Measurements from ENCODE around the gene ALPL.

ALPL gene

DNA sequence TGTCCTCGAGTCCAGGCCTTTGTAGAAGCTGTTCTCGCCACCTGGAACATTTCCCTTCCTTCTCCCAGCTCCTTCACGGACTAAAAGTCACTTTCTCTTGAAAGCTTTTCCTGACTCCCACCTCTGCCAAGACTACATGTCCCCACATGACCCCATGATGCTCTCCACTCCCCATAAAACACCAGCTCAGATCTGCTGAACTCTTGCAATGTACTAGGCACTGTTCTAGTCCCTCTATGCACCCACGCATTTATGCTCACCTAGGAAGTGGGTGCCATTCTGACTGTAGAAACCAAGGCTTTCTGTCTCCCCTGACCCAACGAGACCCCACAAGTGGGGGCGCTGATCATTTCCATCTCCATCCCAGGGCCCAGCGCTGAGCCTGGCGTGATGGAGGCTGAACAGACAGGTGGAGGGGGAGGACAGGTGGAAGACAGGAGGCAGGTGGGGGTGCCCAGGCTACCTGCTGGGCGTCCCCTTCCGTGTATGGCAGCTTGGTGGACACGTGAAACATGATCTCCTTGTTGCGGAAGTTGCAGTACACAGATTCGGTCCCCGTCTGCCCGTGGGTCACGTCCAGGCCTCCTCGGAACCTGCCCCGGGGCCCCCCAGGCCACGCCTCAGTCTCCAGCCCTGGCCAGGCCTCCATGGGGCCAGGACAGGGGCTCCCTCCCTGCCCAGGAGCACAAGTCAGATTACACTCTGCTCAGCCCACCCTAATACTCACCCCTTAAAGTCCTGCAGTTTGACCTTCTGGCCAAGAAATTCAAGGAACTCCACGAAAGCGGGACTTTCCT lies 102.0 kb downstream of the ALPL start:
- Histone ChIP-seq H3K4me1 (ENCODE audit: insufficient read depth, low read length, severe bottlenecking) (no peaks in the 10 kb centered on the region), H3F3A (ENCODE audit: insufficient read depth, low read length) (no peaks in the 10 kb centered on the region), H3K4me2 (ENCODE audit: low read length) (no peak overlapping the region), H3K9ac (ENCODE audit: low read length) (no peak overlapping the region), H3K36me3 (ENCODE audit: insufficient read depth, low read length) (no peaks in the 10 kb centered on the region), H2AFZ (ENCODE audit: low read length) (no peak overlapping the region), H3K27ac (ENCODE audit: low read depth, low read length, poor library complexity, severe bottlenecking) (no peak overlapping the region), H3K27me3 (ENCODE audit: insufficient read depth, low read length) (0 out of 2 replicates have a peak, but pooled peaks cover 6% of the 10 kb centered on the region), H3K4me3 (ENCODE audit: low read depth, low read length, poor library complexity, severe bottlenecking) (no peak overlapping the region), H4K20me1 (ENCODE audit: insufficient read depth, low read length) (no peaks in the 10 kb centered on the region), H3K79me2 (ENCODE audit: insufficient read depth, low read length) (no peaks in the 10 kb centered on the region), H3K9me2 (ENCODE audit: low read depth, low read length) (no peaks in the 10 kb centered on the region), H3K9me3 (ENCODE audit: low read length) (no peaks in the 10 kb centered on the region)
- no peak for TF ChIP-seq EZH2 (IDR thresholded peaks at IDR 0.05; ENCODE audit: borderline replicate concordance, low read length)
- TF ChIP-seq, protein P1, sequence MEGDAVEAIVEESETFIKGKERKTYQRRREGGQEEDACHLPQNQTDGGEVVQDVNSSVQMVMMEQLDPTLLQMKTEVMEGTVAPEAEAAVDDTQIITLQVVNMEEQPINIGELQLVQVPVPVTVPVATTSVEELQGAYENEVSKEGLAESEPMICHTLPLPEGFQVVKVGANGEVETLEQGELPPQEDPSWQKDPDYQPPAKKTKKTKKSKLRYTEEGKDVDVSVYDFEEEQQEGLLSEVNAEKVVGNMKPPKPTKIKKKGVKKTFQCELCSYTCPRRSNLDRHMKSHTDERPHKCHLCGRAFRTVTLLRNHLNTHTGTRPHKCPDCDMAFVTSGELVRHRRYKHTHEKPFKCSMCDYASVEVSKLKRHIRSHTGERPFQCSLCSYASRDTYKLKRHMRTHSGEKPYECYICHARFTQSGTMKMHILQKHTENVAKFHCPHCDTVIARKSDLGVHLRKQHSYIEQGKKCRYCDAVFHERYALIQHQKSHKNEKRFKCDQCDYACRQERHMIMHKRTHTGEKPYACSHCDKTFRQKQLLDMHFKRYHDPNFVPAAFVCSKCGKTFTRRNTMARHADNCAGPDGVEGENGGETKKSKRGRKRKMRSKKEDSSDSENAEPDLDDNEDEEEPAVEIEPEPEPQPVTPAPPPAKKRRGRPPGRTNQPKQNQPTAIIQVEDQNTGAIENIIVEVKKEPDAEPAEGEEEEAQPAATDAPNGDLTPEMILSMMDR (IDR thresholded peaks at IDR 0.05; ENCODE audit: low read length) = no peak

DNA sequence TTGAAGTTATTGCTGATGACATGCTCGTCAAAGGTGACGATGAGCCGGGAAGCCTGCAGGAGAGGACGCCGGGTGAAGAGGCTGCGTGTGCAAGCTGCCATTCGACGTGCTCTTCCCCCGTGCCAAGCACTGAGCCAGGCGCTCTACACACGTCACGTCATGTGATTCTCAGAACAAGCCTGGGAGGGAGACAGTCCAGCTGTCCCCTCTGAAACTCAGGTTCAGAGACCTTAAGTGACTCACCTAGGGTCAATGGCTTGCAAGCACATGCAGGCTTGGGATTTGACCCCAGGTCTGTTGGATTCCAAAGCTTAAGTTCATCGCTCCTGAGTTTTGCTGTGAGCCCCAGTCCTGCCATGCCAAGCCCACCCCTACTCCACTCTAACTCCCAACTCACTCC lies 102.8 kb downstream of the ALPL start:
- no peak overlapping the region for H3K9ac ChIP-seq (ENCODE audit: low read length)
- H4K20me1 ChIP-seq (ENCODE audit: insufficient read depth, low read length) = no peaks in the 10 kb centered on the region
- H3K4me2 ChIP-seq (ENCODE audit: low read length) = no peak overlapping the region
- no peaks in the 10 kb centered on the region for H3K9me2 ChIP-seq (ENCODE audit: low read depth, low read length)
- H2AFZ ChIP-seq (ENCODE audit: low read length) = no peak overlapping the region
- 0 out of 2 replicates have a peak, but pooled peaks cover 6% of the 10 kb centered on the region for H3K27me3 ChIP-seq (ENCODE audit: insufficient read depth, low read length)
- no peak overlapping the region for H3K4me3 ChIP-seq (ENCODE audit: low read depth, low read length, poor library complexity, severe bottlenecking)
- H3K4me1 ChIP-seq (ENCODE audit: insufficient read depth, low read length, severe bottlenecking) = no peaks in the 10 kb centered on the region
- no peaks in the 10 kb centered on the region for H3K36me3 ChIP-seq (ENCODE audit: insufficient read depth, low read length)
- no peaks in the 10 kb centered on the region for H3K79me2 ChIP-seq (ENCODE audit: insufficient read depth, low read length)
- no peaks in the 10 kb centered on the region for H3K9me3 ChIP-seq (ENCODE audit: low read length)
- TF ChIP-seq, protein P1 (IDR thresholded peaks at IDR 0.05; ENCODE audit: low read length) = no peak
- TF ChIP-seq EZH2 (IDR thresholded peaks at IDR 0.05; ENCODE audit: borderline replicate concordance, low read length) = no peak
- no peaks in the 10 kb centered on the region for H3F3A ChIP-seq (ENCODE audit: insufficient read depth, low read length)
- no peak overlapping the region for H3K27ac ChIP-seq (ENCODE audit: low read depth, low read length, poor library complexity, severe bottlenecking)

DNA sequence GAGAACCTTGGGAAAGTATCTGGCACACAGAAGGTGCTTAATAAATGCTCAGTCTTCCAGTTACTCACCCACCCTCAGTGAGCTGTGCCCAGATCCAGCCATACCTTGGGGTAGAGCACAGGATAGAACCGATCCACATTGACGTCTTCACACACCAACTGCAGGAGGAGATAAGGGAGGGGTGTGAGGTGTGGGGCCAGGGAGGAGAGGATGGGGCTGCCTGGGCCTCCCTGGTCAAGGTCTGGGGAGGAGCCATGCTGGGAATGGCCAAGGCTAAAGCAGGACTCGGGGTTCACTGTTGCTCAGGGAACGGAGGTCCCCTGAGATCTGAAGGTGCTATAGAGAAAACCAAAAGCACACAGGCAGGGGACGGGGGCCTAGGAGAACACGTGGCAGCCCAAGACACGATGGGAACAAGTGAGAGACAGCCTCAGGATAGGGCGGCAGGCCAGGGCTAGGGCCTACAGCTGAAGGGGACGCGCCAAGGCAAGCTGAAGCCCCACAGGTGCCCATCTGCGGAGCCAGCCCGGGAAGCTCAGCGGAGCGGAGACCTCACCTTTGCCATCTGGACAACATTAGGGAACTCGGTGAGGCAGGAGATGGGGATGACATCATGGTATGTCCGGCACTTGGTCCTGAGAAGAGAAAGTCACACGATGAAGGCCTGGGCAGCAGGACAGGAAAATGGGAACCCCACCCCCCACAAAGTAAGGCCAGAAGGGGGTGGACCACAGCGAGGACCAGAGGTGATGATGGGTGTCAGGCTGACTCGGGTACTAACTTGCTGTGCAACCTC lies 104.0 kb downstream of the ALPL start:
- H3F3A ChIP-seq (ENCODE audit: insufficient read depth, low read length) = no peaks in the 10 kb centered on the region
- H4K20me1 ChIP-seq (ENCODE audit: insufficient read depth, low read length) = no peaks in the 10 kb centered on the region
- no peak overlapping the region for H2AFZ ChIP-seq (ENCODE audit: low read length)
- 0 out of 2 replicates have a peak, but pooled peaks cover 6% of the 10 kb centered on the region for H3K27me3 ChIP-seq (ENCODE audit: insufficient read depth, low read length)
- H3K4me2 ChIP-seq (ENCODE audit: low read length) = no peak overlapping the region
- H3K9me3 ChIP-seq (ENCODE audit: low read length) = no peaks in the 10 kb centered on the region
- no peaks in the 10 kb centered on the region for H3K9me2 ChIP-seq (ENCODE audit: low read depth, low read length)
- H3K4me1 ChIP-seq (ENCODE audit: insufficient read depth, low read length, severe bottlenecking) = no peaks in the 10 kb centered on the region
- no peaks in the 10 kb centered on the region for H3K79me2 ChIP-seq (ENCODE audit: insufficient read depth, low read length)
- no peak overlapping the region for H3K27ac ChIP-seq (ENCODE audit: low read depth, low read length, poor library complexity, severe bottlenecking)
- no peaks in the 10 kb centered on the region for H3K36me3 ChIP-seq (ENCODE audit: insufficient read depth, low read length)
- no peak overlapping the region for H3K9ac ChIP-seq (ENCODE audit: low read length)
- no peak for TF ChIP-seq EZH2 (IDR thresholded peaks at IDR 0.05; ENCODE audit: borderline replicate concordance, low read length)
- TF ChIP-seq, protein P1 (IDR thresholded peaks at IDR 0.05; ENCODE audit: low read length) = no peak
- no peak overlapping the region for H3K4me3 ChIP-seq (ENCODE audit: low read depth, low read length, poor library complexity, severe bottlenecking)
